Breast epithelium (tissue), 4 donors: ENCODE measurements around the gene CCDC107. TPM values are rescaled to one million over a fixed set of nuclear protein-coding genes. Genes with fewer than 3 reads are reported as not detected.

Experiments used
- DNase-seq, 2 donors: peaks; one replicate each; pipeline ENCODE4 v3.0.0-alpha.2; 2019; ENCODE audit warnings: low spot score in 2 of 2
- H3K27ac ChIP-seq, 2 donors: fragments of 200-600 bp; sonication (generic) in 1 of 2; one replicate each; pipeline ENCODE4 v1.5.1; 2016 to 2019; ENCODE audit warnings: mild to moderate bottlenecking in 1 of 2
- H3K27me3 ChIP-seq, 2 donors: fragments of 200-600 bp; sonication (generic) in 1 of 2; one replicate each; pipeline versions ENCODE4 v1.5.1 to v1.6.0; 2017 to 2019; ENCODE audit warnings: control low read depth in 1 of 2, mild to moderate bottlenecking in 1 of 2
- H3K36me3 ChIP-seq: fragments of 200-600 bp; one replicate; pipeline ENCODE4 v1.5.1; 2019
- H3K4me1 ChIP-seq, 2 donors: fragments of 200-600 bp; sonication (generic); one replicate each; pipeline ENCODE4 v1.5.1; 2016 to 2019; ENCODE audit warnings: control low read depth in 1 of 2
- H3K4me3 ChIP-seq, 3 donors: fragments of 200-600 bp; sonication (generic); 1 replicate in 2 of 3; 2 replicates in 1 of 3; pipeline ENCODE4 v1.5.1; 2016 to 2019; ENCODE audit warnings: mild to moderate bottlenecking in 3 of 3, moderate library complexity in 2 of 3
- H3K9me3 ChIP-seq, 2 donors: fragments of 200-600 bp; sonication (generic) in 1 of 2; one replicate each; pipeline ENCODE4 v1.5.1; 2016 to 2019; ENCODE audit warnings: control low read depth in 1 of 2
- POLR2A ChIP-seq: fragments of 450-650 bp; IDR thresholded peaks from one replicate; pipeline ENCODE4 v1.6.1; 2016; ENCODE audit warnings: antibody characterized with exemption, mild to moderate bottlenecking, moderate library complexity
- POLR2AphosphoS5 ChIP-seq, 3 donors: sonication (generic); formaldehyde crosslinking; IDR thresholded peaks; one replicate each; pipeline ENCODE4 v1.6.1; 2017; ENCODE audit warnings: antibody characterized with exemption in 3 of 3
- intact Hi-C: fragments of 100-400 bp; cut with DNase I; formaldehyde crosslinking; loops from one replicate; pipeline ENCODE4 v1.15.1; 2023; ENCODE audit warnings: low total_unique reads
- total RNA-seq, 3 donors: library from RNA; depleted of rRNA; stranded (reverse); fragments of >200 nt; gene quantifications; one replicate each; pipeline ENCODE4 v1.1.0, GENCODE V29; 2016
- TF ChIP-seq, protein P1 (sequence below), 3 donors: fragments of 450-650 bp; IDR thresholded peaks; one replicate each; pipeline ENCODE4 v1.5.1; 2016 to 2017; ENCODE audit warnings: antibody characterized with exemption in 3 of 3, mild to moderate bottlenecking in 3 of 3, moderate library complexity in 3 of 3

The CCDC107 gene
- total RNA-seq, 3 donors from 2014 or later = 18.3 to 102 (median 35.4) TPM

DNA sequence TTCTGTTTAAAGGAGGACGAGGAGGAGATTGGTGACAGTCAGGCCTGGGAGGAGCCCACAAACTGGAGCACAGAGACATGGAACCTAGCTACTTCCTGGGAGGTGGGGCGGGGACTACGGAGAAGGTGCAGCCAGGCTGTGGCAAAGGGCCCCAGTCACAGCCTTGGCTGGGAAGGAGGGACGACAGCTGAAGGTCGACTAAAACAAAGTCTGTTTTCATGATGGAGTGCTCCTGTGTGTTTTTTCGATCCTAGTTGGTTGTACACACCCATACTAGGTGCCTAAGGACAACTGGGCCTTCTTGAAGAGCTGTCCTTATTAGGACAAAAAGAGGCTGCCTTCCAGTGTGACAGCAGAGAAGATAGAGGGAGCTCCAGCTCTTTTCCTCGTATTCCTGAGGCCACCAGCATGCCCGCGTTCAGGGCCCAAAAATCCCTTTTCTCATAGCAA lies 2.9 kb downstream of the CCDC107 start:
- Histone ChIP-seq H3K9me3 (no peaks in the 10 kb centered on the region), H3K4me1 (no peaks in the 10 kb centered on the region), H3K4me3 (no peak overlapping the region), H3K27me3 (no peaks in the 10 kb centered on the region), H3K27ac (peak overlapping the region; percentile 81 to 84), H3K36me3 (no peaks in the 10 kb centered on the region)
- intact Hi-C loops = no loop called here
- peak in 1 of 3 donors; percentile 9 for TF ChIP-seq POLR2AphosphoS5 (IDR thresholded peaks at IDR 0.05)
- TF ChIP-seq, protein P1, sequence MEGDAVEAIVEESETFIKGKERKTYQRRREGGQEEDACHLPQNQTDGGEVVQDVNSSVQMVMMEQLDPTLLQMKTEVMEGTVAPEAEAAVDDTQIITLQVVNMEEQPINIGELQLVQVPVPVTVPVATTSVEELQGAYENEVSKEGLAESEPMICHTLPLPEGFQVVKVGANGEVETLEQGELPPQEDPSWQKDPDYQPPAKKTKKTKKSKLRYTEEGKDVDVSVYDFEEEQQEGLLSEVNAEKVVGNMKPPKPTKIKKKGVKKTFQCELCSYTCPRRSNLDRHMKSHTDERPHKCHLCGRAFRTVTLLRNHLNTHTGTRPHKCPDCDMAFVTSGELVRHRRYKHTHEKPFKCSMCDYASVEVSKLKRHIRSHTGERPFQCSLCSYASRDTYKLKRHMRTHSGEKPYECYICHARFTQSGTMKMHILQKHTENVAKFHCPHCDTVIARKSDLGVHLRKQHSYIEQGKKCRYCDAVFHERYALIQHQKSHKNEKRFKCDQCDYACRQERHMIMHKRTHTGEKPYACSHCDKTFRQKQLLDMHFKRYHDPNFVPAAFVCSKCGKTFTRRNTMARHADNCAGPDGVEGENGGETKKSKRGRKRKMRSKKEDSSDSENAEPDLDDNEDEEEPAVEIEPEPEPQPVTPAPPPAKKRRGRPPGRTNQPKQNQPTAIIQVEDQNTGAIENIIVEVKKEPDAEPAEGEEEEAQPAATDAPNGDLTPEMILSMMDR (IDR thresholded peaks at IDR 0.05) = no peak
- peak in 1 of 2 donors; percentile 57 for DNase-seq

DNA sequence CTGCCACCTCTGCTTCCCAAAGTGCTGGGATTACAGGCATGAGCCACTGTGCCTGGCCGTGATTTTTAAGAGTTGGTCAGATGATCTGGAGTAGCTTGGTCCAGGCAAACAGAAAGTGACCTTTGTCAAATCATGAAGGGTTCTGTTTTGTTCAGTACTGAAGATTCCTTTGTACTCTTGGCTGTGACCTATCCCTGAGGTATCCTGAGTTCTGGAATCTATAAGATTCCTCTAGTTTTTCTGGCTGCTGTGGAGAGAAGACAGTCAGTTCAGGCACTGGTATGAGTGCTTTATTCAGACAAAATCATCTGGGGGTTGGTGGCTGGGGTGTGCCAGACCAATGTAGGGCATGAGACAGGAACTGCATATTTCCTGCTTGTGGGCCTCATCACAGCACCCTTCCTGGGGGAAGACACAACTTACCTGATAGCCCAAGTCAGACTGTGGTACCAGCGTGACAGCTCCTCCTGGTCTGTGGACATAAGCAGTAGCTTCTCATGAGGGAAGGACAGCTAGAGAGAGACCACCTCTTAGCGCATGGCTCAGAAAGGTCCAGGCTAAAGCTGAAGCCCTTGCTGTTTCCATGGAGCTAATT lies 3.8 kb downstream of the CCDC107 start:
- intact Hi-C loops = no loop called here
- no peak for TF ChIP-seq POLR2AphosphoS5 (IDR thresholded peaks at IDR 0.05)
- TF ChIP-seq, protein P1 (IDR thresholded peaks at IDR 0.05) = no peak
- no peak for TF ChIP-seq POLR2A
- Histone ChIP-seq H3K4me3 (no peak overlapping the region), H3K27ac (peak overlapping the region; percentile 62 to 84), H3K36me3 (no peaks in the 10 kb centered on the region), H3K9me3 (no peaks in the 10 kb centered on the region), H3K27me3 (no peaks in the 10 kb centered on the region), H3K4me1 (no peaks in the 10 kb centered on the region)
- DNase-seq = no peak

DNA sequence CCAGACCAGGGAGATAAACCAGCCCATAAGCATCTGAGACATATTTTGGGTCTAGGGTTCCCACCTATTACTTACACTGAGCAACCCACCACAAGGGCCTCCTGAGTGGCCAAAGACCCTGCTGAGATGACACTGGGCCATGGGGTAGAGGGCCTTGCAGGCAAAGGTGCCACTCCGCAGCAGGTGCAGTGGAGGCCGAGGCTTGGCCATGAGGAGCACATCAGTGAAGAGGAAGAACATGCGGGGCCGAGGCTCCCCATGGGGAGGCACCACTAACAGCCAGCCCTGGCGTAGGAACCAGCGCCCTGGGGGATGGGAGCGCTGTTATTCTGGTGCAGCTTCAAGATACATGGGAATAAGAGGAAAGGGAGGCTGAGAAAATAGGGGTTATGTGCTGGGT lies 4.3 kb downstream of the CCDC107 start:
- Histone ChIP-seq H3K4me3 (no peak overlapping the region), H3K36me3 (no peaks in the 10 kb centered on the region), H3K9me3 (no peaks in the 10 kb centered on the region), H3K27me3 (no peaks in the 10 kb centered on the region), H3K27ac (peak overlapping the region; percentile 62 to 84), H3K4me1 (no peaks in the 10 kb centered on the region)
- TF ChIP-seq POLR2AphosphoS5 (IDR thresholded peaks at IDR 0.05) = no peak
- TF ChIP-seq, protein P1 (IDR thresholded peaks at IDR 0.05) = no peak
- no peak for TF ChIP-seq POLR2A
- intact Hi-C loops = no loop called here
- DNase-seq = no peak

DNA sequence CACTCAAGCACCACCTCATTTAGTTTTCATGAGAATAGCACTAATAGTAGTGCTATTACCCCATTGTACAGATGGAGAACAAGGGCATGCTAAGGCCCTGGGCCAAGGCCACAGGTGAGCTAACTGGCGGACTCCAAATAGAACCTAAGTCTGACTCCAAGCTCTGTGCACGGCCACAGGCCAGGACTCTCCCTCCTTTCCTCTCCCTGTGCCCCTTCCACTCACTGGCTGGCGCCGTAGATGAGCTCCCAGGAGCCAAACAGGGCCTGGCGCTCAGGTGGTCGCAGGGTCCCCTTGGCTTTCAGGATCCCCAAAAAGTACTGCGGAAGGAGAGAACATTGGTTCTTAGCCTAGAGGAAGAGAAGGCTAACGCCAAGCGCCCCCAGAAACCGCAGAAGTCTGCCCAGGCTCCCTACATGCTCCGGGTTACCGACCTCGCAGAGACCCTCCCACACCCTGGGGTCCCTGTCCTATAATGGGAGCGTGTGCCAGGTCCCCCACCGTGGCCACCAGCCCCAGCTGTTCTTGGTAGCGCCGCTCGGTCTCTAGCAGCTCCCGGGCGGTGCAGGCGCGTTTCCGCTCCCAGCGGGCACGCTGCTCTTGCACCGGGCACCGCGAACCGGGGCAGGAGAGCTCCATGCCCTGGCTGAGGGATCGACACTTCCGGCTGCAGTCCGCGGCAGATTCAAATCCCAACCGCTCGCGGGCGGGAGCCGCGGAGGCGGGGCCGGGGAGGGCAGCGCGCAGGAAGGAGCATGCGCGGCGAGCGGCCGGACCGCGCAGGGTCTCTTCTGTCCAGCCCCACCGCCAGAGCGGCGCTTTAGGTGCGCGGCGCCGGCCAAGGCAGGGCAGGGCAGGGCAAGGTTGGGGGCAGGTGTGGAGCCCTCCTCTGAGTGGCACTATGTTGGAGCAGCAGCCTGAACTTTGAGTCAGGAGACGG lies 6.7 kb downstream of the CCDC107 start, which contains the start of gene ARHGEF39:
Gene ARHGEF39 (minus strand): TSS at position 665 of the 940 bp plus-strand sequence. CDS start 26 bp downstream, at position 639.
- intact Hi-C loops = no loop called here
- Histone ChIP-seq H3K9me3 (no peaks in the 10 kb centered on the region), H3K27me3 (no peaks in the 10 kb centered on the region), H3K36me3 (no peaks in the 10 kb centered on the region), H3K4me3 (peak within 1 kb of the TSS; percentile 47 to 69 (median 69)), H3K27ac (peak within 1 kb of the TSS; percentile 39 to 71), H3K4me1 (no peaks in the 10 kb centered on the region)
- DNase-seq = peak; percentile 53 to 77
- no peak for TF ChIP-seq POLR2A
- peak in 1 of 3 donors; percentile 18 for TF ChIP-seq POLR2AphosphoS5 (IDR thresholded peaks at IDR 0.05)

DNA sequence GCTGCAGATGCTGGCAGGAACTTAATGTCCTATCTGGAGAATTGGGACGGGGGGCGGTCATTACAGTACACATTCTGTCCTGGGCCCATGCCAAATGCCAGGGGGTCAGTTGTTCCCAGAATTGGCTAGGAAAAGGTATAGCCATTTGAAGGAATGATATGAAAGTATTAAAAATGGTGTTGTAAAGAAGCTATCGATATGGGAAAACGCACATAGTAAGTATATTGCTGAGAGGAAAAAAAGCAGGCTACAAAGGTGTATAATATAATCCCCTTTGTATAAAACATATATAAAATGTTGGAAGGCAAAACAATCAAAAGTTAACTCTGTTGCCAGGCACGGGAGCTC lies 7.4 kb downstream of the CCDC107 start:
- intact Hi-C loops = no loop called here
- Histone ChIP-seq H3K27ac (peak overlapping the region; percentile 39 to 71), H3K4me1 (no peaks in the 10 kb centered on the region), H3K27me3 (no peaks in the 10 kb centered on the region), H3K4me3 (peak overlapping the region; percentile 47 to 69 (median 69)), H3K36me3 (no peaks in the 10 kb centered on the region), H3K9me3 (no peaks in the 10 kb centered on the region)
- TF ChIP-seq POLR2A (no peak), POLR2AphosphoS5 (IDR thresholded peaks at IDR 0.05) (no peak)
- TF ChIP-seq, protein P1 (IDR thresholded peaks at IDR 0.05) = no peak
- DNase-seq = no peak
